Activated naive CD4-positive, alpha-beta T cell treated with anti-CD3 and anti-CD28 coated beads, Interleukin-2, amount 10 ng/mL, durations not matched to agents 7 days and 5 days (primary cell): ENCODE data around the gene USP28.

Source experiments
- CTCF ChIA-PET: fragments of 350-600 bp; sonication (Branson Sonifier 250); formaldehyde crosslinking; loops from one replicate; lab custom pipeline; 2021; ENCODE audit warnings: antibody characterized with exemption; lab: Charles Lee
- DNase-seq: peaks from one replicate; pipeline ENCODE4 v3.0.0-alpha.2; 2020
- H3K27ac Mint-ChIP-seq: one replicate; pipeline ENCODE4 v1.8.0; 2021; ENCODE audit warnings: mild to moderate bottlenecking, moderate library complexity, mixed read lengths
- H3K27me3 Mint-ChIP-seq: one replicate; pipeline ENCODE4 v1.8.0; 2021; ENCODE audit warnings: mild to moderate bottlenecking, mixed read lengths
- H3K36me3 Mint-ChIP-seq: one replicate; pipeline ENCODE4 v1.8.0; 2021; ENCODE audit warnings: mixed read lengths
- H3K4me1 Mint-ChIP-seq: one replicate; pipeline ENCODE4 v1.8.0; 2021; ENCODE audit warnings: mixed read lengths
- H3K4me3 Mint-ChIP-seq: one replicate; pipeline ENCODE4 v1.8.0; 2021; ENCODE audit warnings: mild to moderate bottlenecking, moderate library complexity, mixed read lengths
- H3K9me3 Mint-ChIP-seq: one replicate; pipeline ENCODE4 v1.8.0; 2021; ENCODE audit warnings: mixed read lengths

USP28 gene

DNA sequence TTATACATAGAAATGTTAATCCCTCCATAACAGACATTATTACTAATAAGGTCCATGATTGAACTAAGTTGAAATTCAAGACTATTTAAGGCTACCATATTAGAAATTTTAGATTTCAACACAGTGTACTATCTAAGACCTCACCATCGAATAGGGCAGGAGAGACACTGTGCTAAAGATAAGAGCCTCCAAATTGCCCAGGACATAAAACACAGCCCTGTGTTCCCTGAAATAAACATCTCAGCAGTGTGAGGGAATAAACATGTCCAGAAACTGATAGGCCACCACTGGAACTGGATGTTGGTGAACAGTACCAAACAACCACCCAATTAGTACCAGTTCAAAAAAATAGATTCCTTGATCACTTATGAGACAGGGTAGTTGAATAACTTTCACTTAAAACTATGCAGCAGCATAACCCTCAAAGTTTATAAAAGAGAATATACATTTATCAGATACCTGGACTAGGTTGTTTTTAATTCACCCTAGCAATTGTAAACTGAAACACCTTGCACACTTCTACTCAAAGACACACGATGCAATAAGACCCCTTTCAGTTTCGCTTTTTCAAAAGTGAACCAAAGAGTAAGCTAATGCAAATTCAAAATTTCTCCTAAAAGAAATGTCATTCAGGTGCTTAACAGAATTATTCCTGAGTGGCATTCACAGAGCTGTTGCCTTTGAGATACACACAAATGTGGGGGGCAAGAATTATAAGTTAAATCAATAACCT lies 34.3 kb downstream of the USP28 start:
- Mint-ChIP-seq H3K27me3 (no peaks in the 10 kb centered on the region), H3K27ac (peak overlapping the region; percentile 73), H3K36me3 (peaks cover 34% of the 10 kb centered on the region), H3K4me3 (no peak overlapping the region), H3K4me1 (peaks cover 13% of the 10 kb centered on the region), H3K9me3 (no peaks in the 10 kb centered on the region)
- CTCF ChIA-PET, result no interaction called here
- no peak for DNase-seq

DNA sequence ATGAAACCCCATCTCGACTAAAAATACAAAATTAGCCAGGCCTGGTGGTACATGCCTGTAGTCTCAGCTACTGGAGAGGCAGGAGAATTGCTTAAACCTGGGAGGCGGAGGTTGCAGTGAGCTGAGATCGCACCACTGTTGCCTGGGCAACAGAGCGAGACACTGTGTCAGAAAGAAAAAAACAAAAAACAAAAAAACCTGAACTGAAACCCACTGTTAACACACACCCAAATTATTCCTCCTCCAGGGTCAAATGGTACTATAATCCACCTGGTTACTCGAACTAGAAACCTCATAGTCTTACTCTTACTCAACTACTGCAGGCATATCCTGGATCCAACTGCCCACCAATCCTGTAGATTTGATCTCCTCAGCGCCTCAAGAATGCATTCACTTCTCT lies 35.5 kb downstream of the USP28 start:
- no peak overlapping the region for H3K27ac Mint-ChIP-seq
- H3K27me3 Mint-ChIP-seq, result no peaks in the 10 kb centered on the region
- H3K9me3 Mint-ChIP-seq, result no peaks in the 10 kb centered on the region
- DNase-seq, result no peak
- peaks cover 32% of the 10 kb centered on the region for H3K36me3 Mint-ChIP-seq
- CTCF ChIA-PET, result no interaction called here
- no peak overlapping the region for H3K4me3 Mint-ChIP-seq
- peaks cover 13% of the 10 kb centered on the region for H3K4me1 Mint-ChIP-seq

DNA sequence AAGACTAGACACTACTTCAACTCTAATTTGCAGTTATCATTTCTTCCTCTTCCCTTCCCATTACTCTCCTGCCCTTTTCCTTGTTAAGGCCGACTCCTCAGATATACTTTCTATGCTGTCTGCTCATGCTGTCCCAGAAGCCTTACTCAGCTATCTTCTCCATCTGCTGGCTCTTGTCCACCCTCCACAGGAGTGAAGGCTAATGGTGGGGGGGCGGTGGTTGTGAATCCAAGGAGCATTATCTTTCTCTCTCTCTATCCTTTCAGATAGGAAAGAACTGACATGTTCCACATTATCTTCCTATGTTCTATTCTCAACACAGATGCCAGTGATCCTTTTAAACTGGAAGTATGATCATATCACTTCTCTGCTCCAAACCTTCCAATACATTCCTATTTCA lies 37.4 kb downstream of the USP28 start:
- Mint-ChIP-seq H3K27ac (no peak overlapping the region), H3K4me3 (no peak overlapping the region), H3K4me1 (peaks cover 13% of the 10 kb centered on the region), H3K36me3 (peaks cover 24% of the 10 kb centered on the region), H3K9me3 (no peaks in the 10 kb centered on the region), H3K27me3 (no peaks in the 10 kb centered on the region)
- DNase-seq, result no peak
- CTCF ChIA-PET, result no interaction called here

DNA sequence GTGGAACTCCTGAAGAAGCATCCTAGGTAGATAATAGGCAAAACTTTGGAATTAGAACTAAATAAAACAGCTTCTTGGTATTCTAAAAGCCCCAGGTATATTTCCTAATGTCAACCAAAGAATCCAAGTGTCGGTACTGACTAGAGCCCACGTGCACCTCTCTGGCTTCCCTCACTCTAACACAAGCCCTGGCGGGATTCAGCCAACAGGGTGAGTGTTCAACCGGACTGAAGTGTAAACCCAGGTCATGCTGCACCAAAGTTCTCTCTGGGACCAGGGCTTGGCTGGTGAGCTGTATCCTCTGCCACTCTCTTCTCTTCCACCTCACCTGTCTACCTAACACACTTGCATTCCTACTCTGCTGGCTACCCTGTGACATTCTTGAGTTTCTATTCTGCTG lies 40.1 kb downstream of the USP28 start:
- DNase-seq, result no peak
- CTCF ChIA-PET, result no interaction called here
- no peak overlapping the region for H3K4me3 Mint-ChIP-seq
- H3K4me1 Mint-ChIP-seq, result peaks cover 2% of the 10 kb centered on the region
- H3K36me3 Mint-ChIP-seq, result peaks cover 18% of the 10 kb centered on the region
- no peaks in the 10 kb centered on the region for H3K27me3 Mint-ChIP-seq
- H3K9me3 Mint-ChIP-seq, result no peaks in the 10 kb centered on the region
- H3K27ac Mint-ChIP-seq, result no peak overlapping the region

DNA sequence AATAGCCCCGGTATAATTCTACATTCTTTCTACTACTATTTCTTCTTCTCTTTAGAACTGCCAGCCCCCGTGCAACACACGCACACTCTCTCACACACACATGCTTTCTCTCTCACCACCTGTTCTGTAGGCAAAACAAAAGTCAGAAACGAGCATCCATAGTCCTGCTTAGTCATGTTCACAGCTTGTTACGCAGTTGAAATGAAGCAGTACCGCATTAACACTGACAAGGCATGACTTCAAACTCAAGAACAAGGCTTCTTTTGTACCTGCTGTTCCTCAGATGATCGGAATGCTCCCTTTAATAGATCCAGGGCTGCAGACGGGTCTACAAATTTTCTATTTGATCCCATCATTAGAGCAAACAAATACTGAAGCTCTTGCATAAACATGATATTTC lies 42.2 kb downstream of the USP28 start:
- Mint-ChIP-seq H3K9me3 (no peaks in the 10 kb centered on the region), H3K27me3 (no peaks in the 10 kb centered on the region), H3K4me3 (no peak overlapping the region), H3K36me3 (peaks cover 18% of the 10 kb centered on the region), H3K27ac (no peak overlapping the region), H3K4me1 (peaks cover 2% of the 10 kb centered on the region)
- DNase-seq, result no peak
- CTCF ChIA-PET, result interaction anchor here (1.9 kb wide), 1 partner anchor 37 kb away, joined by 6 read pairs; no protein-coding TSS in a partner anchor

DNA sequence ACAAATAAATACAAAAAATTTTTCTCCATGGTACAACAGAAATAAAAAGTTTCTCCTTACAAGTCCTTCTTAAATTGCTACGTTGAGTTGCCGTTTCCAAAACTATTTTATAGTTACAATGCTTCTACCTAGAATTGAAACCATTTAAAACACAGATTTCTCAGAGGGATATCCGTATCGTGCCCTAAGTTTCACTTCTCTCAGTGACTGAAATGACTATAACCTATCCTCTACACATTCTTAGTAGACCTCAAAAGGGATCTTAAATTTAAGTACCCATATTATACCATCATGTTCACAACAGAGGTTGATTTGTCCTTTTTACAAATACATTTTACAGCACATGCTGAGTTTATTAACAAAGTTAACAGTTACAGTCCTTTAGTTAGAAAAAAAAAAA lies 44.1 kb downstream of the USP28 start:
- CTCF ChIA-PET, result interaction anchor here (0.8 to 1.9 kb wide), 3 partner anchors 24 to 35 kb away, joined by 3 to 6 read pairs (median 4); no protein-coding TSS in a partner anchor
- H3K36me3 Mint-ChIP-seq, result peaks cover 27% of the 10 kb centered on the region
- H3K27me3 Mint-ChIP-seq, result no peaks in the 10 kb centered on the region
- no peak for DNase-seq
- peaks cover 2% of the 10 kb centered on the region for H3K4me1 Mint-ChIP-seq
- H3K27ac Mint-ChIP-seq, result no peak overlapping the region
- no peaks in the 10 kb centered on the region for H3K9me3 Mint-ChIP-seq
- H3K4me3 Mint-ChIP-seq, result no peak overlapping the region

DNA sequence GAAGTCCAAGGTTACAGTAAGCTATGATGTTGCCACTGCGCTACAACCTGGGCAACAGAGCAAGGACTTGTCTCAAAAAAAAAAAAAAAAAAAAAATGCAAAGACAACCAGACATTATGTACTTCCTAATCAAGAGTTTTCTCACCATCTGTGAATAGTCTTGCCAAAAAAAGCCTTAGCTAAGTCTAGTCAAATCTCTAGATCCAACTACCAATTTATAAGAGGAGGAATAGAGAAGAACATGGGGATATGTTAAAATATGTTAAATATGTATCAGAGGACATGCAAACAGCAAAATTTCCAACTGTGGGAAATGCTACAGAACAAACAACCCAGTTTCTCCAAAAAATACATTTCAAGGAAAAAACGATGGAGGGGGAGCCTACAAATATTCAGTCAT lies 45.6 kb downstream of the USP28 start:
- CTCF ChIA-PET, result no interaction called here
- Mint-ChIP-seq H3K27ac (no peak overlapping the region), H3K4me3 (no peak overlapping the region), H3K4me1 (peaks cover 2% of the 10 kb centered on the region), H3K9me3 (no peaks in the 10 kb centered on the region), H3K27me3 (no peaks in the 10 kb centered on the region), H3K36me3 (peaks cover 33% of the 10 kb centered on the region)
- no peak for DNase-seq

DNA sequence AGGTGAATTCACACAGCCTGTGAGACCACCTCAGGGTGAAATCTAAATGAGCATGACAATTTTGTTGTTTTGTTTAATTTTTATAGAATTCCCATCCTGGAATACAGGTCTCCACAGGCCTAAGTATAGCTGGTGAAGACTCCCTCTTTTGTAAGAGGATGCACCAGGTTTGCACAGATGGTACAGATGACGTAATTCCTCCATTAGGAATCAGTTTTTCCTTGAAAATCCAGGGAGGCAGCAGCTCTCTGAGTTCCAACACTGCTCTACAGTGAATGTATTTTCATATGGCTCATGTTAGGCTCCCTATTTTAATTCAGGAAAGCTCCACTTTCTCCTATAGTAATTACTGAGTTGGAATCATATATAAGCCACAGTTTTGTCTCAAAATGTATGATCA lies 47.2 kb downstream of the USP28 start:
- no peak for DNase-seq
- peaks cover 38% of the 10 kb centered on the region for H3K36me3 Mint-ChIP-seq
- H3K27ac Mint-ChIP-seq, result no peak overlapping the region
- peaks cover 2% of the 10 kb centered on the region for H3K4me1 Mint-ChIP-seq
- H3K9me3 Mint-ChIP-seq, result no peaks in the 10 kb centered on the region
- CTCF ChIA-PET, result no interaction called here
- no peak overlapping the region for H3K4me3 Mint-ChIP-seq
- H3K27me3 Mint-ChIP-seq, result no peaks in the 10 kb centered on the region

DNA sequence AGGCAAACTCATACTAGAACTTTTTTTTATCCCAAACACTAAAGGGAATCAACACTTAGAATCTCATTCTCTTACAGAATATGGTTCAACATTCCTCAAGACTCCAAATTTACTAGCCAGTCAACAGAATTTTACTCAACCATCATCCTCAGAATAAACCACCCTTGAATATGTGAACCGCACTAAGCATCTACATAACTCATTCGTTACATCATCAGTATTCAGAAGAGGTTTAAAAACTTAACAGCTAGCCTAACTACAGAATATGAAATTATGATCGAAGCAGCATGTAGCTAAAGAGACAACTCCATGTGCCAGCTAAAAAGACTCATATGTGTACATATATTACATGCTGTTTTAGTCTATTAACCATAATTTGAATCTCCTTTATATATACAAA lies 47.9 kb downstream of the USP28 start:
- Mint-ChIP-seq H3K36me3 (peaks cover 43% of the 10 kb centered on the region), H3K4me3 (no peak overlapping the region), H3K9me3 (no peaks in the 10 kb centered on the region), H3K27me3 (no peaks in the 10 kb centered on the region), H3K4me1 (peaks cover 2% of the 10 kb centered on the region), H3K27ac (no peak overlapping the region)
- no peak for DNase-seq
- CTCF ChIA-PET, result no interaction called here

DNA sequence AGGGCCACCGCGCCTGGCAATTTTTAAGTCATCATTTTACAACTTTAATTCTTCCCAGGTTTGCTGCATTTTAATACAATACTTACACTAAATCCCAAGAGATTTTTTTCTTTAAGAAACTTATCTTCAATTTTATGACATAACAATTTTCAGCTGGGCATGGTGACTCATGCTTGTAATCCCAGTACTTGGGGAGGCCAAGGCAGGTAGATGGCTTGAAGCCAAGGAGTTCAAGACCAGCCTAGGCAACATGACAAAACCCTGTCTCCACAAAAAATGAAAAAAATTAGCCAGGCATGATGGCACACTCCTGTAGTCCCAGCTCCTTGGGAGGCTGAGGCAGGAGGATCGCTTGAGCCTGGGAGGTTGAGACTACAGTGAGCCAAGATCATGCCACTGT lies 56.9 kb downstream of the USP28 start:
- Mint-ChIP-seq H3K36me3 (peaks cover 30% of the 10 kb centered on the region), H3K4me1 (no peaks in the 10 kb centered on the region), H3K9me3 (no peaks in the 10 kb centered on the region), H3K4me3 (no peak overlapping the region), H3K27me3 (no peaks in the 10 kb centered on the region), H3K27ac (no peak overlapping the region)
- no peak for DNase-seq
- CTCF ChIA-PET, result no interaction called here

DNA sequence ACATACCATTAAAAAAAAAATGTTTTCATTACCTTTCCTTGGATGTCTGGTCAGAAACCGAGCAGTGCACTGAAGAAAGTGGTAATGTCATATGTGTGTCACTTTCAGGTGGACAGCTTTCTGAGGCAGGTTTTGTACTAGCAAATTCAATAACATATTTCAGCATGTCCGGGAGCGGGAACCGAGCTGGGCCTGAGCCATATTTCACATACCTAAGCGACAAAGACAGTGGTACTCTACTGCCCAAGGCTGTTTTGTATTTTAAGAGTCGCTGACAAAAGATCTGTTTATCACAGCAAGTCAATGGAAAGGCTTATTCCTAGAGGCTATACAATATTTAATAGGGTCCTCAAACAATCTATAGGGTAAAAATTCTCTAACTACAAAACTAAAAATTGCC lies 57.7 kb downstream of the USP28 start:
- no peaks in the 10 kb centered on the region for H3K9me3 Mint-ChIP-seq
- H3K27me3 Mint-ChIP-seq, result no peaks in the 10 kb centered on the region
- peaks cover 31% of the 10 kb centered on the region for H3K36me3 Mint-ChIP-seq
- H3K4me3 Mint-ChIP-seq, result no peak overlapping the region
- no peak overlapping the region for H3K27ac Mint-ChIP-seq
- H3K4me1 Mint-ChIP-seq, result no peaks in the 10 kb centered on the region
- no peak for DNase-seq
- CTCF ChIA-PET, result no interaction called here

DNA sequence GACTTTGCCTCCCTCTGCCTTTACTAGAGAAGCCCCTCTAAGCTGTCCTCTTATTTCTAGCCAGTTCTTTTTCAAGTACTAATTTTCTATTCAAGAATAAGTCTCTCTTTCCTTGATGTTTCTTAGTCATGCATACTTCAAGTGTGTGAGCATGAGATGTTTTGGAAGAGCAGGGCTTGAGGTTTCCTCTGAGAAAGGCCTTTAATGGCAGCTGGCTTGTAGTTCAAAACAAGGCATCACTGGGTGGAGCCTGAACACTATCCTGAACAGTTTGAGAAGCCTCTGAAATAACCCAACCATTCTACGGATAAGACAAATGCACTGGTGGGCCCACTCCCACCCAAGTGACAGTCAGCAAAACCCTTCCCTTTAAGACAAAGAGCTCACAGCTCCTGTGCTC lies 58.2 kb downstream of the USP28 start:
- peaks cover 32% of the 10 kb centered on the region for H3K36me3 Mint-ChIP-seq

DNA sequence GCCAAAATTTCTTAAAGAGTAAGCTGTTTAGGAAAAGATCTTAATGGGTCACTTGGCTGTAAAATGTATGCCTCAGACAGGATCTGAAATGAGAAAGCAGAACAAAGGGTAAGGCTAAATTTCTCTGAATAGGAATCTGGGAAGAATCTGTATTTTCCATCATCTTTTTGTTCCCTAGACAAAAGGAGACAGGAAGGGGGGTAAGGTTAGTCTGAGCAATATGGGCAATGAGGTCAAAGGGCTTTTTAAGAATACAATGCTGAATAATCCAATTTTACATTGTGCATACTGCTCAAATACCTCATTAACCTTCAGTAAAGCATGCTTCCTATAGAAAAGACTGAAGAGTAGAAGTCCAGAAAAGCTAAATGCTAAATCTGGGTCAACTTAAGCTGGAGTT lies 61.2 kb downstream of the USP28 start:
- H3K27ac Mint-ChIP-seq, result no peak overlapping the region

More for the DNA sequence above, 58.2 kb downstream of the USP28 start:
- no peaks in the 10 kb centered on the region for H3K27me3 Mint-ChIP-seq
- no peak overlapping the region for H3K4me3 Mint-ChIP-seq
- no peaks in the 10 kb centered on the region for H3K4me1 Mint-ChIP-seq
- CTCF ChIA-PET, result no interaction called here
- no peaks in the 10 kb centered on the region for H3K9me3 Mint-ChIP-seq
- H3K27ac Mint-ChIP-seq, result no peak overlapping the region
- no peak for DNase-seq

DNA sequence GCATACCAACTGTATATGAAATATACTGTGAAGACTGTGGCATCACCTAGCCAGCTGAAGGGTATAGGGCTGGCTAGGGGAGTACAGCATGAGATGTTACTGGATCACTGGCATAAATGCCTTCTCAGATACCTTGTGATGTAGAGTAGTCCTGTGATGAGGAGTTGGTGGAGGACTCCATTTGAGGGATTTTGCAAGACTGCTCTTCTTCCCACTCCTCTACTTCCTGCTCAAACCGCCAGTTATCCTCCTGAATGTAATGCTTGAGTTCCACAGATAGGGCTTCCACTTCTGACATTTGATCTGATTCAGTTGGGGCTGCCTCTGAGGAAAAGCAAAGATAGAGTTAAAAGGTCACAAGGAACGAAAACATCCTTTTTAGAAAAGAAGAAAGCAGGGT lies 66.4 kb downstream of the USP28 start:
- no peaks in the 10 kb centered on the region for H3K9me3 Mint-ChIP-seq
- H3K27ac Mint-ChIP-seq, result no peak overlapping the region
- H3K27me3 Mint-ChIP-seq, result no peaks in the 10 kb centered on the region
- no peak overlapping the region for H3K4me3 Mint-ChIP-seq
- H3K4me1 Mint-ChIP-seq, result no peaks in the 10 kb centered on the region
- peaks cover 42% of the 10 kb centered on the region for H3K36me3 Mint-ChIP-seq
- DNase-seq, result no peak
- CTCF ChIA-PET, result no interaction called here

More for the DNA sequence above, 61.2 kb downstream of the USP28 start:
- H3K27me3 Mint-ChIP-seq, result no peaks in the 10 kb centered on the region
- no peak for DNase-seq
- H3K4me1 Mint-ChIP-seq, result no peaks in the 10 kb centered on the region
- CTCF ChIA-PET, result no interaction called here
- H3K9me3 Mint-ChIP-seq, result no peaks in the 10 kb centered on the region
- peaks cover 27% of the 10 kb centered on the region for H3K36me3 Mint-ChIP-seq
- H3K4me3 Mint-ChIP-seq, result no peak overlapping the region

DNA sequence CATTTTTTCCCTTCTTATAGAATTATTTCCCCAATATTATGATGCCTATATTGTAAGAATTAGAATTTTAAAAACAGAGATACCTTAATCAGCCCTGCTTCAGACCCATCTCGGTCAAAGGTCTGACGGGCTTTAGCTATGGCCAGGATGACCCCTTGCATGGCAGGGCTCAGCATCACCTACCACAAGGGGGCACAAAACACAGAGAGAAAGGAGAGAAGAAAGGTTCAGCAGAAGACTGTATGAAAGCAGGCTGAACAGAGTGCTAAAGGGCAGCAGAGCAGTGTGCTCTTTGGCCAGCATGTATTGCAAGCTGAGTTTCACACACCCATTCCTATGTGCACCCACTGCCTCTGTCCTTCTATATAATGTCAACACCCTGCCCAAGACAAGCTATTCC lies 69.0 kb downstream of the USP28 start:
- no peak overlapping the region for H3K4me3 Mint-ChIP-seq
- peaks cover 45% of the 10 kb centered on the region for H3K36me3 Mint-ChIP-seq
- CTCF ChIA-PET, result interaction anchor here (0.8 to 2.4 kb wide), 6 partner anchors 10 to 456 kb away, joined by 3 to 11 read pairs (median 8); no protein-coding TSS in a partner anchor
- no peaks in the 10 kb centered on the region for H3K27me3 Mint-ChIP-seq
- H3K9me3 Mint-ChIP-seq, result no peaks in the 10 kb centered on the region
- H3K4me1 Mint-ChIP-seq, result no peaks in the 10 kb centered on the region
- peak overlapping the region; percentile 72 for H3K27ac Mint-ChIP-seq
- peak; percentile 29 for DNase-seq
